Measurements from ENCODE around the gene ACTL7A.
"Not testable (repeated sequence)": the region's sequence is repeated elsewhere in the genome, so short reads cannot be mapped to it uniquely, and the experiment has no call there.

The ACTL7A gene

GRCh38 chr9:108882052-108882888 is 20.2 kb downstream of the ACTL7A start:
- no peak for DNase-seq

GRCh38 chr9:108883085-108883484 is 21.0 kb downstream of the ACTL7A start:
- DNase-seq: no peak

- DNase-seq: no peak
Measured at GRCh38 chr9:108884701-108885100, 22.6 kb downstream of the ACTL7A start.

GRCh38 chr9:108885643-108886348 is 23.7 kb downstream of the ACTL7A start:
- DNase-seq: no peak

GRCh38 chr9:108886594-108887271 is 24.7 kb downstream of the ACTL7A start:
- DNase-seq: not testable (repeated sequence)

GRCh38 chr9:108889649-108890067 is 27.6 kb downstream of the ACTL7A start:
- peak in 1 of 2 donors; percentile 7 for DNase-seq

GRCh38 chr9:108894225-108894997 is 32.3 kb downstream of the ACTL7A start:
- DNase-seq: no peak

- no peak for DNase-seq
Measured at GRCh38 chr9:108897324-108898096, 35.4 kb downstream of the ACTL7A start.

- DNase-seq: not testable (repeated sequence)
Measured at GRCh38 chr9:108899023-108899695, 37.1 kb downstream of the ACTL7A start.

- DNase-seq: no peak
Measured at GRCh38 chr9:108900176-108900575, 38.1 kb downstream of the ACTL7A start.

- no peak for DNase-seq
Measured at GRCh38 chr9:108903420-108904103, 41.5 kb downstream of the ACTL7A start.

- DNase-seq: no peak
Measured at GRCh38 chr9:108904161-108904560, 42.1 kb downstream of the ACTL7A start.

GRCh38 chr9:108905494-108905893 is 43.4 kb downstream of the ACTL7A start:
- no peak for DNase-seq

- DNase-seq: no peak
Measured at GRCh38 chr9:108910402-108910801, 48.3 kb downstream of the ACTL7A start.

GRCh38 chr9:108910914-108911313 is 48.8 kb downstream of the ACTL7A start:
- DNase-seq: no peak

- DNase-seq: peak in 1 of 2 donors; percentile 17
Measured at GRCh38 chr9:108911820-108912219, 49.8 kb downstream of the ACTL7A start.

Data from CD4-positive, alpha-beta T cell treated with Interferon alpha-2 for 1 hour (primary cell).